Activated CD4-positive, alpha-beta memory T cell treated with anti-CD3 and anti-CD28 coated beads, Interleukin-2, amount 10 ng/mL, durations not matched to agents 7 days and 5 days (primary cell): ENCODE data around the gene KCNJ16. TPM values are rescaled to one million over a fixed set of nuclear protein-coding genes. Genes with fewer than 3 reads are reported as not detected.

Source experiments
- CTCF ChIA-PET: fragments of 350-600 bp; sonication (Branson Sonifier 250); formaldehyde crosslinking; loops from one replicate; lab custom pipeline; 2021; ENCODE audit warnings: antibody characterized with exemption, inconsistent platforms; lab: Charles Lee
- POLR2A ChIA-PET: fragments of 350-600 bp; sonication (Branson Sonifier 250); formaldehyde crosslinking; loops from one replicate; lab custom pipeline; 2021; ENCODE audit warnings: antibody characterized with exemption; lab: Charles Lee
- DNase-seq: peaks from one replicate; pipeline ENCODE4 v3.0.0-alpha.2; 2020
- H3K27ac Mint-ChIP-seq: one replicate; pipeline ENCODE4 v1.8.0; 2021; ENCODE audit warnings: mild to moderate bottlenecking, mixed read lengths
- H3K27me3 Mint-ChIP-seq: one replicate; pipeline ENCODE4 v1.8.0; 2021; ENCODE audit warnings: mixed read lengths
- H3K36me3 Mint-ChIP-seq: one replicate; pipeline ENCODE4 v1.8.0; 2021; ENCODE audit warnings: low read depth, mixed read lengths
- H3K4me1 Mint-ChIP-seq: one replicate; pipeline ENCODE4 v1.8.0; 2021; ENCODE audit warnings: mixed read lengths
- H3K4me3 Mint-ChIP-seq: one replicate; pipeline ENCODE4 v1.8.0; 2021; ENCODE audit warnings: mild to moderate bottlenecking, mixed read lengths
- H3K9me3 Mint-ChIP-seq: one replicate; pipeline ENCODE4 v1.8.0; 2021; ENCODE audit warnings: mixed read lengths
- total RNA-seq, 2 experiments: library from RNA; stranded (reverse); gene quantifications; one replicate each; pipeline ENCODE4 v1.2.3, GENCODE V29; 2021

KCNJ16 gene
- total RNA-seq, 2 experiments from 2014 or later, result not detected

DNA sequence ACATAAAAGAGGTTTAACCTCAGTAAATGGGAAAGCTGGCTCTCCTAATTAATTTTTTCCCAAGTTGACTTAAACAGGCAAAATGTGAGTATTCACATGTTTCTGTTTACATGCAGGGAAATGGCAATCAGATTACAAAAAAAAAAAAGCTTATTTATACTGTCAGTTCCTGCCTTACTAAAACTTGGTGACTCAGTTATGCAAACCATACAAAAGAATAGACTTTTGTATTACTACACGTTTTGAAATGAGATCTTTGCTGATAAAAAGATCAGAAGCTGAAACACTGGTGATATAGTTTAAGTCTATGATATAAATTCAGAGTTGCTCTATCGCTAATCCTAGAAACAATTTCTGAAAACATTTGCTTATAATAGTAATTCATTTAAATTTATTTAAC, 85.0 kb downstream of the KCNJ16 start:
- DNase-seq, result no peak
- H3K27ac Mint-ChIP-seq, result no peak overlapping the region
- no peak overlapping the region for H3K4me3 Mint-ChIP-seq
- no peaks in the 10 kb centered on the region for H3K4me1 Mint-ChIP-seq
- ChIA-PET CTCF (no interaction called here), POLR2A (no interaction called here)
- no peaks in the 10 kb centered on the region for H3K36me3 Mint-ChIP-seq
- peaks cover 7% of the 10 kb centered on the region for H3K27me3 Mint-ChIP-seq
- H3K9me3 Mint-ChIP-seq, result no peaks in the 10 kb centered on the region

DNA sequence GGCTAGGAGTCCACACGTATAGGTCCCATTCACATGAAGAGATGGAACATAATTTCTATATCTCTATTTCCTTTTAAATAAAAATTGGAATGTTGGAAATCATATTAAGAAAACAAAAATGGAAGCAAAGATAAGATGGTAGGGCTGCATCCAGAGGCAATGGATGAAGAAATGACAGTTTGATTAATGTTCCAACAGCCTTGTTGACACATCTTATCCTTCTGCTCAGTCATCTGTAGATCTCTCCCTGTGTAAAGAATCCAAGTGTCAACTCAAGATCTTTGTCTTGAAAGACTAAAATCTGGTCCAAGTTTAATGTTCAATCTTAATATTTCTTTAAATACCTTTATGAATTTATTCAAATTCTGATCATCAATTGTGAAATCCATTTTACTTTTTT, 86.5 kb downstream of the KCNJ16 start:
- H3K4me3 Mint-ChIP-seq, result no peak overlapping the region
- no peak overlapping the region for H3K27ac Mint-ChIP-seq
- no peaks in the 10 kb centered on the region for H3K4me1 Mint-ChIP-seq
- DNase-seq, result no peak
- peaks cover 11% of the 10 kb centered on the region for H3K27me3 Mint-ChIP-seq
- ChIA-PET CTCF (no interaction called here), POLR2A (no interaction called here)
- no peaks in the 10 kb centered on the region for H3K9me3 Mint-ChIP-seq
- H3K36me3 Mint-ChIP-seq, result no peaks in the 10 kb centered on the region

DNA sequence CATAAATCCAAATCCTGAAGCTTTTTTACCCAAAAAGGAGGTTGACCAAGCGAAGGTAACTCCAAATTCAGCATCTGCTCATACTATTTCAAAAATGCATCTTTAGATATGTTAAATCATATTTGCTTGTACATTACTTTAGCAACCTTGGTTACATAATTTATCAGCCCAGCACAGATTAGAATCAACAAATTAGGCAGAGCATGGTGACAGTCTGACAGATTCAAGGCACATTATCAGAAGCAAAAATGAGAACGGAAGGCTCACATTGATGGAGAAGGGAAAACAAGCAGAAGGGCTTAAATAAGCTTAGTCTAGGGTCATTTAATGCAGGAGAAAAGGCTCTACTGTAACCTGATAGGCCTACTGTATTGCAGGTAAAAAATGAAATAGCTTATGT, 90.4 kb downstream of the KCNJ16 start:
- ChIA-PET POLR2A (no interaction called here), CTCF (no interaction called here)
- Mint-ChIP-seq H3K36me3 (no peaks in the 10 kb centered on the region), H3K4me3 (no peak overlapping the region), H3K4me1 (peaks cover 14% of the 10 kb centered on the region), H3K27ac (no peak overlapping the region), H3K9me3 (no peaks in the 10 kb centered on the region), H3K27me3 (peaks cover 39% of the 10 kb centered on the region)
- DNase-seq, result no peak

DNA sequence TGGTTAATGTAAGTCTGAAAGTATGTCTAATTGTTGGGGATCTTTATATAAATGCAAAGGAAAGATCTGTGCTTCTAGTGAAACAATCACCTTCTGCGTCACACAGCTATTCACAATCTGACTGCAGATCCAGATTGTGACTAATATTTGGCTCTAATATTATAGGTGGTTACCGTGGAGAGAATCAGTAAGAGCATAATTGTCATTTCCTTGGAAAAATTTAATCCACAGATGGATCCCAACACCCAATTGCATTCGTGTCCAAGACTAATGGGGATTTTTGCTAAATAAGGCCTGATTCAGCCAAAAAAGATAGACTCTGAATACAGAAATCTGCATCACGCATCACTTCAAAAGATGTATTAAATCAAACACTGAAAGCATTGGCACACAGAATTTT, 91.6 kb downstream of the KCNJ16 start:
- Mint-ChIP-seq H3K36me3 (no peaks in the 10 kb centered on the region), H3K4me3 (no peak overlapping the region), H3K27me3 (peaks cover 46% of the 10 kb centered on the region), H3K27ac (no peak overlapping the region), H3K4me1 (peaks cover 14% of the 10 kb centered on the region), H3K9me3 (no peaks in the 10 kb centered on the region)
- POLR2A ChIA-PET, result no interaction called here
- CTCF ChIA-PET, result no interaction called here
- DNase-seq, result no peak

DNA sequence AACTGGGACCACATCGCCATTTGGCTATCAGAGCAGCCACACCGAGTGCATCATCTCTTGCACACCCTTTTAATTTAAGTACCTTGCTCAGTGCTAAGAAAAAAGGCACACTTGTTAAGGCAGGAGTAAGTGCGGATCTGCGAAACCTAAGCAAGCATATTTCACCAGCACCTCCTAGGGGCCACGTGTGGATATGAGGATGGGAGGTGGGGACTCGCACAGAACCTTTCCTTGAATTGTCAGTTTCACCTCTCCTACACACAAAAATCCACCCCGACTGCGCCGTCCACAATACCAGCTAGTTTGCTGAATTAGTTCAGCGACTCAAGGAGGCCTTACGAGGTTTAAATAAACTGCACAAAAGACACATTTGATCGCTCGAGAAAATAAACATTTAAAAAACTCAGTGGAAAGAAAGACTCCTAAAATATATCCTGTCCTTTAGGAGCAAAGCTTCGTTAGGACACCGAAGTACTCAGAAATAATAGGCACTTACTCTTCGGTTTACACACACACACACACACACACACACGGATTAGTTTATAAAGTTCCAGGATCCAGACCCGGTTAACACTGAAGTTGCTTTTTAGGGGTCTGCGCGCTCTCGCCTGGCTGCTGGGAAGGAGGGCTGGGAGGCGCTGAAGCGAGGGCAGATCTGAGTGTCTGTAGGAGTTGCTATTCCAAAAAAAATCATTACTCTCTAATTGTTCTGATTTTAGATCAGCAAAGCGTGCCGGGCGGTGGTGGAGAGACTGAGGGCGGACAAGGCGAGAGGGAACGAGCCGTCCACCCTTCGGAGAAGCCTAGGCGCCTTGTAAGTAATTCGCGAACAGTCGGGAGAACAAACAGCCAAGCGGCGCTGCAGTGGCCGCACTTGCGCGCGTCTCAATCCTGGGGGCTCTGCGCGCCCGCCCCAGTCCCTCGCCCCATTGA, 93.3 kb downstream of the KCNJ16 start:
- DNase-seq, result peak; percentile 19
- Mint-ChIP-seq H3K27me3 (peaks cover 54% of the 10 kb centered on the region), H3K4me3 (peak overlapping the region; percentile 40), H3K9me3 (no peaks in the 10 kb centered on the region), H3K36me3 (no peaks in the 10 kb centered on the region), H3K4me1 (peaks cover 14% of the 10 kb centered on the region), H3K27ac (no peak overlapping the region)
- ChIA-PET POLR2A (no interaction called here), CTCF (interaction anchor here (1.0 to 1.5 kb wide), 2 partner anchors 10 to 562 kb away, joined by 3 to 4 read pairs; no protein-coding TSS in a partner anchor)

DNA sequence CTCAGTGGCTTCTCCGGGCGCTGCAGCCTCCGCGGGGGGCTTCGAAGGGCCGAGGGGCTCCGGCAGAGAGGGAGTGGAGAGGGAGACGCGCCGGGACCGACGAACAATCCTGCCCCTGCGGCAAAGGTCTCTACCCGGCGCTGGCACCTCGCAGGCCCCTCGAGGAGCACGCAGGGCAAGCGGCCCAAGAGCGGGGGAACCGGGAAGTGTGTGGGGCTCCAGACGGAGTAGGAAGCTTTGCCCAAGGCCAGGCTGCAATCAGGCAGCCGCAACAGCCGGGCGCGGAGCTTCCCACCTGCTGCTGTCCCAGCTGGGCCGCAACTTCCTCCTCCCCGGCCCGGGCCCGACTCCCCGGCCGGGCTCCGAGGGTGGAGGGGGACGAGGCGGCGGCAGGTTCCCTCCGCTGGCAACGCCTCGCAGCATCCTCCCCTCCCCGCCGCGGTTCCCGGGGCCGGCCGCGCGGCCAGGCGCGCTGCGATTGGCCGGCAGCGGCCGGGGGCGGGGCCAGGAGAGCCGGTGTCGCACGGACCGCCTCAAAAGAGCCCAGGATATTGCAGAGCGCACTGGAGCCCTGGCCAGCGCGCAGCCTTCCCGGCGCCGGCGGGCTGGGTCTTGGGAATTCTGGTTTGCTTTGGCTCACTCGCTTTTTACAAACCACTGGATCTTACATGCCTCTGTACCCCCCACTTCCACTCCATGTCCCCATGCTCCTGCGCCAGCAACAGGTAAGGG, 94.1 kb downstream of the KCNJ16 start, which contains the start of gene KCNJ2:
TSS of gene KCNJ2 (plus strand) at position 556 of the 732 bp plus-strand sequence. CDS start 5,508 bp downstream, outside the sequence.
- Mint-ChIP-seq H3K4me3 (peak within 1 kb of the TSS; percentile 40), H3K27me3 (peaks cover 56% of the 10 kb centered on the region), H3K4me1 (peaks cover 14% of the 10 kb centered on the region), H3K27ac (no peak within 1 kb of the TSS), H3K9me3 (no peaks in the 10 kb centered on the region), H3K36me3 (no peaks in the 10 kb centered on the region)
- POLR2A ChIA-PET, result no interaction called here
- CTCF ChIA-PET, result no interaction called here
- DNase-seq, result peak; percentile 66

DNA sequence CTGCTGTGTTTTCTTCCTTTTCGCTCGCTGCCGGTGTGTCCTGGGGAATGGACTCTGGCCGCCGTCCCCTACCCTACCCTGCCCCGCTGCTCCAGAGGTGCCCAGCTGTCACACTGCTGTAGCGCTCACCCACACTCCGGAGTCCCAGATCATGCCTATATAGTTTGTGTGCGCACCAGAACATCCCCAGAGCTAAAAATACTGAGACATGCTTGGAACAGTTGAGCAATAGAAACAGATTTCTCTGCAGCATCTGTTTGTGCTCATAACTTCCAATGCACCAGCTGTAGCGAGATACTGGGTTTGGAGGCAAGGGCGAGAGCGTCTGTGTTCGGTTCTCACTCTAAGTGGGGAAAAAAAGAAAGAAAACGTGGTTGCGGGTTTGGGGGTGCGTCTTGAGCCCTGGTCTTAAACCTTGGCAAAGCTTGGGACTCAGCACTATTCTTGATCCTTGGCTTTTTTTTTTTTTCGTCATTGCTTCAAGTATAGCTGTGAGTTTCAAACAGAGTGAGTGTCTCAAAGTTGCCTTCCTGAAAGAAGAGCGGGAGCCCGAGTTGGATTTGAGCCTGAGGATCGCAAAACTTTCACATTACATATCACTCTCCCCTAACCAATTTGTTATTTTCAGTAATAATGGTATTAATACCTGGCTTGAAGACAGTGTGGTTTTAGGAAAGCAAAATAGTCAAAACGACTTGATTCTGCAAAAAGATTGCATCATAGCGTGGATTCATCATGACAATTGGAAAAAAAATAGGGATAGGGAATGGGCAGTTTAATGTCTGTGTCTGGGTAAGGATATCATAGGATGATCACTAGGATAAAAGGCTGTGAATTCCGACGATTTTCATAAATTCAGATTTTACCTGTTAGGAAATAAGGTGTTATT, 94.9 kb downstream of the KCNJ16 start:
- POLR2A ChIA-PET, result no interaction called here
- Mint-ChIP-seq H3K27ac (no peak overlapping the region), H3K36me3 (no peaks in the 10 kb centered on the region), H3K27me3 (peaks cover 56% of the 10 kb centered on the region), H3K4me3 (peak overlapping the region; percentile 24), H3K4me1 (peaks cover 14% of the 10 kb centered on the region), H3K9me3 (no peaks in the 10 kb centered on the region)
- CTCF ChIA-PET, result no interaction called here
- no peak for DNase-seq

DNA sequence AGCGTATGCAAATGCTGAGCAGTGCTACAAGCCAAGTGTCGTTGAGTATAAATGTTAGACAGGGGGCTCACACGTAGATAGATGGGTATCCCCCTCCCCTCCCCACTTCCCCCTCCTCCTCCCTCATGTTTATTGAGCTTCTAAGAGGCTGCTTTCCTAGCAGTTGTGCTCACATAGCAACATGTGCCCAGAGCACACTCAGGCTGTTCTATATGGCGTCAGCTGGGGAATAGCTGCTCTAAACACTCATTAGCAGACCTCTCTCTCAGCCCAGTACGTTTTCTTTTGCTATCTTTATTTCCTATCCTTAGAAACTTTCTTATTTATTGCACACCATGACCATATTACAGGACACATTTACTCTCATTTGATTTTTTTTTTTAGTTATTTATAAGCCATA, 96.1 kb downstream of the KCNJ16 start:
- H3K27me3 Mint-ChIP-seq, result peaks cover 54% of the 10 kb centered on the region
- no peaks in the 10 kb centered on the region for H3K9me3 Mint-ChIP-seq
- ChIA-PET POLR2A (no interaction called here), CTCF (no interaction called here)
- H3K36me3 Mint-ChIP-seq, result no peaks in the 10 kb centered on the region
- no peak overlapping the region for H3K4me3 Mint-ChIP-seq
- peaks cover 14% of the 10 kb centered on the region for H3K4me1 Mint-ChIP-seq
- no peak for DNase-seq
- H3K27ac Mint-ChIP-seq, result no peak overlapping the region

DNA sequence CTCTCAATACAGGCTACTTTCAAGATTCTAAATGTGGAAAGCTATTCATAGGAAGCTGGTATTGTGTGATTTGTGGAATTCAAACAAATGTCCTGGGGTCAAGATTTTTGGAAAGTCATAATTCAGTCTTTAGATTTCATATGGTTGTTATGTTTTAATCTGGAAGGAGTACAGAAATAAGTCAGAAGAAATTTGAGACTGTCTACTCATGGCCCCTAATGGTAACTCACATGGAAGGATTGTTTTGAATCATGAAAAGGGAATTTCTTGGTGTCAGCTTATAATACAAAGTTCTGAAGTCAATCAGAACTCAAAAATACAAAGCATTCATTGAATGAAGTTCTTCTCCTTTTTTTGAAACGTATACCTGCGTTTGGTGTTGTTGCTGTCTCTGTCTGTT, 97.4 kb downstream of the KCNJ16 start:
- Mint-ChIP-seq H3K27ac (no peak overlapping the region), H3K9me3 (no peaks in the 10 kb centered on the region), H3K27me3 (peaks cover 48% of the 10 kb centered on the region), H3K4me1 (peaks cover 14% of the 10 kb centered on the region), H3K36me3 (no peaks in the 10 kb centered on the region), H3K4me3 (no peak overlapping the region)
- ChIA-PET CTCF (interaction anchor here (0.7 kb wide), 1 partner anchor 26 kb away, joined by 4 read pairs; no protein-coding TSS in a partner anchor), POLR2A (no interaction called here)
- DNase-seq, result no peak

DNA sequence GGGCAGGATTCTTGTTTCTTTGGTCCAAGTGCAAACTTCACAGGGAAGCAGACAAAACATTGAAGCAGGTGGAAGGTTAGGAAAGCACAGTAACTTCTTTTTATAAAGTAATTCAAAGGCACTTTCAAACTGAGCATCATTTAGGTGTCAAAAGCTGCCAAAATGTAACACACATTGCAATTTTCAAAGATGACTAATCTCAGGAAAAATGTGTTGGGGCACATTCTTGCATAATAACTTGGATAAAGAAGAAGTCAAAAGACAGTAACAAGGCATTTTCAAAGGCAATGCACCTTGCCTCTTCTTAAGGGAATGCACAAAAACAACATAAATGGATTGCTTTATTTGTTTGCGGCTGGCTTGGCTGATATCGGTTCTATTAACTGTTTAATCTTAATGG, 97.9 kb downstream of the KCNJ16 start:
- Mint-ChIP-seq H3K4me1 (peaks cover 14% of the 10 kb centered on the region), H3K27ac (no peak overlapping the region), H3K9me3 (no peaks in the 10 kb centered on the region), H3K27me3 (peaks cover 44% of the 10 kb centered on the region), H3K36me3 (no peaks in the 10 kb centered on the region), H3K4me3 (no peak overlapping the region)
- no peak for DNase-seq
- CTCF ChIA-PET, result no interaction called here
- POLR2A ChIA-PET, result no interaction called here

DNA sequence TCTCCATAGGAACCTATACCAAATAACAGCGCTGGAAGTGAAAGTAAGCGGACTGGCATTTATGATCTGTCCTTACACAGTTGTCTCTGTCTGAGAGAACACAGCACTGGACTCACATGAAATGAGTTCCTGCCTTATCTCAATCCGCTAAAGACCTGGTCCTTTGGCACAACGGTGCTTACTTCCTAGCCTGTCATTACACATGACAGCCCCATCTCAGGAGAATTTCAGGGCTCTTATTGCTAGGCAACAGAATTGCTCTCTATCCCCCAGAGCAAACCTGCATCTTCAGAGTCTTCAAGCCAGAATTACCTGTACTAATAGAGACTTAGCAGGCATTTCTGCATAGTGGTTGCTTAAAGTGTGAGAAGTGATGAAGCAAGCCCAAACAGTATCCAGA, 98.7 kb downstream of the KCNJ16 start:
- no peak overlapping the region for H3K27ac Mint-ChIP-seq
- ChIA-PET CTCF (no interaction called here), POLR2A (no interaction called here)
- peaks cover 40% of the 10 kb centered on the region for H3K27me3 Mint-ChIP-seq
- peaks cover 8% of the 10 kb centered on the region for H3K4me1 Mint-ChIP-seq
- no peak overlapping the region for H3K4me3 Mint-ChIP-seq
- DNase-seq, result no peak
- no peaks in the 10 kb centered on the region for H3K9me3 Mint-ChIP-seq
- H3K36me3 Mint-ChIP-seq, result no peaks in the 10 kb centered on the region

DNA sequence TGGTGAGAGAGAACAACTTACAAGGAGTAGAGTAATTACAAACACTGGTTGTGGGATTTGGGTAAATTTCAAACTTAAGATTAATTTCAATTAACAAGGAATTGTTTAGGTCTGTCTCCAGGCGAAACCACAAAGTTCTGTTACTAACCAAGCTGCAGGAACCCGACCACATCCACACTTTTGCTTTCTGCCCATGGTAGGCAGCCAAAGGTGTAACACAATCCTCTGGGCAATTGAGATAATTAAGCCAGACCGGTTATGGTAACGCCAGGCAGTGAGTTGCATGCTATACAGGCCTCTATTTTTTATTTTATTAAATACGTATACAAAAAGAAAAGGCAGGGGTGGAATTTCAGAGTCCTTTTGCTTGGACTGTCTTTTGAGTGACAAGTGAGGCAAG, 106.4 kb downstream of the KCNJ16 start:
- H3K27ac Mint-ChIP-seq, result no peak overlapping the region
- no peaks in the 10 kb centered on the region for H3K9me3 Mint-ChIP-seq
- CTCF ChIA-PET, result no interaction called here
- no peak for DNase-seq
- POLR2A ChIA-PET, result no interaction called here
- no peaks in the 10 kb centered on the region for H3K36me3 Mint-ChIP-seq
- no peak overlapping the region for H3K4me3 Mint-ChIP-seq
- H3K4me1 Mint-ChIP-seq, result no peaks in the 10 kb centered on the region
- peaks cover 6% of the 10 kb centered on the region for H3K27me3 Mint-ChIP-seq
